ENCODE results near the gene MACROD2.

Gene MACROD2

DNA sequence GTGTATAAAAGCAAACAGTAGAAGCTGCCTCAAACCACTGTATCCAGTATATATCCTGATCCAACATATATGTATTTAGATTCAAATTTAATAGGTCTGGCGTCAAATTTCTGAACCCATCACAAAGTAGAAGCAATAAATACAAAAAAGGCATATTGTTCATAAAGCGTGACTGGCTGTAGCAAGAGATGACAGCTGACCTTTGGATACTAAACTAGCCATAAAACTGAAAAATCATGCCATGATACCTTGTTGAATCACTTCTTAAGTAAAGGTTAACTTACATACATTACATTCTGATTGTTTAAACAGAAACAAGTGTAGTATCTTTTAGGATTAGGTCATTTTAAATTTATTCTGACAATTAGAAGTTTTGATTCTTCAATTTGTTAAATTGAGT, 714.1 kb downstream of the MACROD2 start:
- no peak for FAIRE-seq
- no peak for DNase-seq (ENCODE audit: insufficient read length, low spot score)
- TF ChIP-seq CTCF (IDR thresholded peaks at IDR 0.05; ENCODE audit: insufficient read depth, missing control alignments), result no peak

DNA sequence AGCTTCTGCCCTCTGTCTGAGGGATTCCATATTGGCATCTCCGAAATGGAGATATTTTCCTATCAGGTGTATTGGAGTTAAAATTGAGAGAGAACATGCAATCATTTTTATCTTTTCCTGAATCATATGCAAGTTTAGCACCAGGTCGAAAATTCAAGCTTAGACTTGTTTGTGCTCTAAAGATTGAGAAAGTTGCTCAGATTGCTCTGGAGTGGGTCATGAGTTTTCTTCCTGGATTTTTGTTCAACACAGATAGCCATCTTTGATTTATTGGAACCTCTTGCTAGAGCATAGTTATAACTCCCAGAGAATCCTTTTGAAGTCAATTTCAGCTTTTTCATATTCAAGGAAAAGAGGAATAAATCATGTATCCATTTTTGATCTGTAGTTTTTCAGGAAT, 715.6 kb downstream of the MACROD2 start:
- no peak for TF ChIP-seq CTCF (IDR thresholded peaks at IDR 0.05; ENCODE audit: insufficient read depth, missing control alignments)
- DNase-seq (ENCODE audit: insufficient read length, low spot score) (no peak), FAIRE-seq (no peak)

DNA sequence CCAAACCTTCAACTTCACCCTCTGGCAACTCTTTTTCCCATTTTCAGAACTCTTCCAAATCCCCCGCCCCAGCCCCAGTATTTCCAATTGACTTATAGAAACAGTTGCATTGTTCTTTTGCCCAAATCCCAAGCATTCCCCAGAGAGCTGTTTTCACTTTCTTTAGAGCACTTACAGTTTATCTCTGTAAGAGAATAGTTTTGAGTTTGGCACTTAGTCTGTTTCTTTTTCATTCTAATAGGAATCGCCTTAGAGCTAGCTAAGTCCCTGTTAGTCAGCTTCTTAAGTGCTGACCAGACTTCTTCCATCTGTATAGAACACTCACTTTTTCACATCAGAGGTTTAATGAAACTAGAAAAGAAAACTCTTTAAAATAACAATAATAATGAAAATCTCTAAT, 716.3 kb downstream of the MACROD2 start:
- no peak for DNase-seq (ENCODE audit: insufficient read length, low spot score)
- FAIRE-seq, result no peak
- TF ChIP-seq CTCF (IDR thresholded peaks at IDR 0.05; ENCODE audit: insufficient read depth, missing control alignments), result no peak

DNA sequence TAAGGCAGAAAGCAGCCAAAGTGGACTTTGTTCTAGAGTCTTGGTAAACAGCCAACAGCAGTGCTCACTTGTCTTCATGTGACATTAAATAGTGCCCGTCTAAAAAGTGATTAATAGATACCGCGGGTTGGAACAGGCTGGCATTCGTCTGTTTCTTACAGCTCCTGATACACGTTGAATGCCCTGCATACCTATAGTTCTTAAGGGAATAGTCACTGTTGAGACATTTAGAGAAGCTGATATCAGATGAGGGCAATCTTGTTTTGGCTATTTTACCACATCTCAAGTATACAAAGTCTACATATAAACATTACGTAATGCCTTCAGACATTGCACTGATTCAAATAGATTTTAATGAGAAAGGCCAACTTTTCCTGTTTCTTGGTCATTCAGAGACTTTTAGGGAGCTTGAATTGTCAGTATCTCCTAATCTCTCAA, 717.0 kb downstream of the MACROD2 start:
- TF ChIP-seq CTCF (IDR thresholded peaks at IDR 0.05; ENCODE audit: insufficient read depth, missing control alignments), result no peak
- FAIRE-seq, result no peak
- no peak for DNase-seq (ENCODE audit: insufficient read length, low spot score)

GRCh38 chr20:14715400-14715799, 720.1 kb downstream of the MACROD2 start:
- no peak for DNase-seq (ENCODE audit: insufficient read length, low spot score)
- TF ChIP-seq CTCF (IDR thresholded peaks at IDR 0.05; ENCODE audit: insufficient read depth, missing control alignments), result no peak
- no peak for FAIRE-seq

DNA sequence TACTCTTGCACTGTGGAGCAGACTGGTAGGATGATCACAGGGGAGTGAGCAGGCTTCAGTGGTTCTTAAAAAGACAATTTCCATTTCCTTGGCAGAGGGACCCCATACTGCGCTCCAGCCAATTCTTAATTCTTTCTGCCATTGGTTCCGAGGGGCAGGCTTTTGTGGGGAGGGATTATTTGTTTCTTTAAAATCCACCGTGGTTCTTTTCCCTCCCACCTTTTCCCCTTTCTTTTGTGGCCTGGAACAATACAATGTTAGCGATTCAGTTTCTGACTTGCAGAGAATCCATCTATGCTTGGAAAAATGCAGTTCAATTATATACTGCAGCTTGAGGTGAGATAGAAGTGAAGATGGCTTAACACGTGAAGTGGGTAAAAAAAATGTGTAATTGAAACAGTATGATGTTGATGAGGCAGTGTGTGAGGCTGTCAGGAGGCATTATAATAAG, 721.1 kb downstream of the MACROD2 start:
- no peak for TF ChIP-seq CTCF (IDR thresholded peaks at IDR 0.05; ENCODE audit: insufficient read depth, missing control alignments)
- FAIRE-seq, result no peak

DNA sequence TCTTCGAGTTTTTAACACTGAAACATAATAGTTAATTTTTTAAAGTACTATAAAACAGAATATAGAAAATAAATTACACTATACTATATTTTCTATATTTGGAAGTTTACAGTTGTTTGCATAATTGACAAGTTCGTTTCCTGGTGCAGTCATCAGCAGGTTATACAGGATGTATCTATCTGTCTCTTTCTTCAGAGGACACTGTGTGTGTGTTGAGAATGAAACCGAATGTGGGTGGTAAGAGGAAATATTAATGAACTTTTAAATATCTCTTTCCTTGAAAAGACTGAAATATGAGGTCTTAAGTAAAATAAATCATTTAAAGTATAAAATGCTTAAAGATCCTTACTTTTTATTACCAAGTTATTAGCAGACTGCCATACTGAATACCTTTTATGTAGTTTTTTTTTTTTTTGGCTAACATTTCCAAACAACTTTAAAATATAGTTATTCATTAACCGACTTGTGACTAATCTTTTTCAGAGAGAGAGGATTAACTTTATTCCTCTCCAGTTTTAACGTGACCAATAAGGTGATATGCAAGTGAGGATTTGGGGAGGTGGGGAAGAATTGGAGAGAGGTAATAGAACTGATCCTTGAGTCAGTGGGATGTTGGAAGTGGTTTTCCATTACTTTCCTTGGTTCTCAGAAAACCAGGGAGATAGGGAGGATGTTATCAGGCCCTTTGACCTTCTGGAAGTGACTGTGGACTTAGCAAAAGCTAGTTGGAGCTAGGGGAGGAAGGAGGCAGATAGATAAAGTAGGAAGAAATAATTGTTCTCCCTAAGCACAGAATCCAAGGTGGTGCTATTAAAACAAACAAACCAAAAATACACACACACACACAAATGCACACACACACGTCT, 722.1 kb downstream of the MACROD2 start:
- DNase-seq (ENCODE audit: insufficient read length, low spot score) (no peak), FAIRE-seq (no peak)
- TF ChIP-seq CTCF (IDR thresholded peaks at IDR 0.05; ENCODE audit: insufficient read depth, missing control alignments), result no peak

More for the DNA sequence above, 721.1 kb downstream of the MACROD2 start:
- DNase-seq (ENCODE audit: insufficient read length, low spot score), result no peak

Measured in D721Med (cell line).